SH-SY5Y (cell line): ENCODE measurements around the gene N4BP2.

Source experiments
- GATA2 ChIP-seq: IDR thresholded peaks from 2 replicates; pipeline ENCODE4 v1.6.1; 2011; ENCODE audit warnings: mild to moderate bottlenecking, low read depth, low read length
- GATA3 ChIP-seq: IDR thresholded peaks from 2 replicates; pipeline ENCODE4 v1.6.1; 2011; ENCODE audit warnings: low read depth, mild to moderate bottlenecking, low read length, moderate library complexity

The N4BP2 gene

GRCh38 chr4:40200875-40201801 lies 144.5 kb downstream of the N4BP2 start:
- TF ChIP-seq GATA2 = peak; percentile 37
- no peak for TF ChIP-seq GATA3

DNA sequence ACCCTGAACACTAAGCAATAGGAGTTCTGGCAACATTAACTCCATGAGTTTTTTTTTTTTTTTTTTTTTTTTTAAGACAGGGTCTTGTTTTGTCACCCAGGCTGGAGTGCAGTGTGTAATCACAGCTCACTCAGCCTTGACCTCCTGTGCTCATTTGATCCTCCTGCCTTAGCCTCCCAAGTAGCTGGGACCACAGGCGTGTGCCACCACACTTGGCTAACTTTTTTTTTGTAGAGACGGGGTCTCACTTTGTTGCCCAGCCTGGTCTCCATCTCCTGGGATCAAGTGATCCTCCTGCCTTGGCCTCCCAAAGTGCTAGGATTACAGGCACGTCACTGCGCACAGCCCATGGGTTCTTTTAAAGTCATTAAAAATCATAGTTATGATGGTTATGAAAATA lies 145.2 kb downstream of the N4BP2 start:
- TF ChIP-seq GATA3 (no peak), GATA2 (no peak)

DNA sequence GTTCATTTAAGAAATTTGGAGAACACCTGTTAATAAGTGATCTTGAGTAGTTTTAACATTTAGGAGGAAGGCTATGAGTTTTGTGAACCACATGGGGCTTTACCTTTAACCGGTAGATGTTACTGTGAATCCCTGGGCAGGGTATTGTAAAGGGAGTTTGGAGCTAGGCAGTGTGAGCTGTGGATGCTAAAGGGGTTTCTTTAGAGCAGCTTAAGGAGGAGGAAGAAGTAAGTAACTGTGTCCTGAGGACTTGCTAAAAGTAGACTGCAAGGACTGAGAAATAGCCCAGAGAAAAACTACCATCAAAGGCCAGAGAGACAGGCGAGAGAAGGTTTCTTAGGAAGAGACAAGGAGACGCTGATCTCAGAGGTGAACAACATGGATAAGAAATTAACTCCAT lies 145.8 kb downstream of the N4BP2 start:
- no peak for TF ChIP-seq GATA2
- TF ChIP-seq GATA3 = no peak

DNA sequence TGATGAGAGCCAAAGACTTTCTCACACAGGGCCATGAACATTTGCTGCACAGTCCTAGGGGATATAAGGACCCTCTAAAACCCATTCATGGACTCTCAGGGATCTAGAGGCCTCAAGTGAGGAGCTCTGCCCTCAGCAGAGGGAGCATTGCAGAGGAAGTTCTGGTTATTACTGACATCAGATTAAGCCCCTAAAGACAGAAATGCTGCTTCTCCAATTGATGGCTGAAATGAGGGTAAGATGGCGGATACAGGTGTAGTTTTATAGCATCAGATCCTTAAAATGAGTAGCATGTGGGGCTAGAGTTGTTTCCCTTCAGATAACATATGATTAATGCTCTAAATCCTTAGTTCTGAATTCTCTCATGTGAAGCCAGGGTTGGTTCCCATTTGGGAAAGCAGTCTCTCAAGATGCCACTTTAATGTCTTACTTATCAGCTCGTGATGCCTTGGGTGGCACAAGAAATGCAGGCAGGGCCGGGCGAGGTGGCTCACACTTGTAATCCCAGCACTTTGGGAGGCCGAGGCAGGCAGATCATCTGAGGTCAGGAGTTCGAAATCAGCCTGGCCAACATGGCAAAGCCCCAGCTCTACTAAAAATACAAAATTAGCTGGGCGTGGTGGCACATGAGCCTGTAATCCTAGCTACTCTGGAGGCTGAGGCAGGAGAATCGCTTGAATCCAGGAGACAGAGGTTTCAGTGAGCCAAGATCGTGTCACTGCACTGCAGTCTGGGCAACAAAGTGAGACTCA lies 148.0 kb downstream of the N4BP2 start:
- TF ChIP-seq GATA2 (no peak), GATA3 (no peak)

GRCh38 chr4:40205259-40206198 lies 148.9 kb downstream of the N4BP2 start:
- TF ChIP-seq GATA2 (peak; percentile 19; the same call in 1 of the 2 replicates), GATA3 (no peak)

- TF ChIP-seq GATA2 (no peak), GATA3 (no peak)
Measured at GRCh38 chr4:40206426-40206825, 149.8 kb downstream of the N4BP2 start.
